Colonic mucosa (tissue), 4 donors: ENCODE results near the gene EFCAB8. TPM values are rescaled to one million over a fixed set of nuclear protein-coding genes. Genes with fewer than 3 reads are reported as not detected.

Experiments
- DNase-seq: peaks from one replicate; pipeline ENCODE4 v3.0.0-alpha.2; 2020
- H3K27ac ChIP-seq: fragments of 200-600 bp; one replicate; pipeline ENCODE4 v1.8.0; 2021
- H3K27me3 ChIP-seq: fragments of 200-600 bp; one replicate; pipeline ENCODE4 v1.8.0; 2021
- H3K36me3 ChIP-seq: fragments of 200-600 bp; one replicate; pipeline ENCODE4 v1.8.0; 2021
- H3K4me1 ChIP-seq: fragments of 200-600 bp; one replicate; pipeline ENCODE4 v1.8.0; 2021; ENCODE audit warnings: mild to moderate bottlenecking
- H3K4me3 ChIP-seq: fragments of 200-600 bp; one replicate; pipeline ENCODE4 v1.8.0; 2021
- H3K9ac ChIP-seq, 2 donors: one replicate each; pipeline ENCODE4 v1.7.0; 2013; ENCODE audit warnings: control low read depth in 2 of 2, low read depth in 2 of 2, low read length in 2 of 2
- H3K9me3 ChIP-seq: fragments of 200-600 bp; one replicate; pipeline ENCODE4 v1.8.0; 2021
- CTCF ChIP-seq: fragments of 200-600 bp; IDR thresholded peaks from one replicate; pipeline ENCODE4 v1.8.0; 2022; ENCODE audit warnings: antibody characterized with exemption, mild to moderate bottlenecking
- intact Hi-C: fragments of 100-400 bp; cut with DNase I; formaldehyde crosslinking; loops from one replicate; pipeline ENCODE4 v1.14.1; 2022
- total RNA-seq, 2 donors: library from RNA; stranded (reverse); fragmentation: NEBNext Ultra II Directional in 1 of 2; extraction: Animal tissue kit (Norgen Biotek cat#: 25700) in 1 of 2; gene quantifications; one replicate each; pipeline ENCODE4 v1.2.1, GENCODE V29; 2021
- donor health status: healthy.
- donor health status: DM: no; HTN: no; CAD: no.
- donor health status: DM: no; HTN: no; CAD: no.

EFCAB8 gene
- total RNA-seq, 2 donors from 2014 or later = 0.11 to 0.72 TPM

GRCh38 chr20:32906871-32907495, 48.3 kb downstream of the EFCAB8 start:
- H3K9me3 ChIP-seq = no peaks in the 10 kb centered on the region
- no peak overlapping the region for H3K4me3 ChIP-seq
- DNase-seq = no peak
- intact Hi-C loops = loop anchor here (10.0 kb wide), 1 partner anchor 188 kb away; no protein-coding TSS in a partner anchor
- H3K27ac ChIP-seq = no peak overlapping the region
- no peak overlapping the region for H3K9ac ChIP-seq
- no peak for TF ChIP-seq CTCF
- H3K36me3 ChIP-seq = no peaks in the 10 kb centered on the region
- no peaks in the 10 kb centered on the region for H3K4me1 ChIP-seq
- no peaks in the 10 kb centered on the region for H3K27me3 ChIP-seq

- H3K27me3 ChIP-seq = no peaks in the 10 kb centered on the region
- DNase-seq = no peak
These were observed 49.2 kb downstream of the EFCAB8 start for GRCh38 chr20:32907886-32908285.

GRCh38 chr20:32908334-32909292, 49.9 kb downstream of the EFCAB8 start:
- H3K36me3 ChIP-seq = no peaks in the 10 kb centered on the region
- no peak overlapping the region for H3K4me3 ChIP-seq
- no peaks in the 10 kb centered on the region for H3K4me1 ChIP-seq
- no peak for TF ChIP-seq CTCF
- no peak overlapping the region for H3K27ac ChIP-seq
- intact Hi-C loops = loop anchor here (10.0 kb wide), 1 partner anchor 186 kb away; no protein-coding TSS in a partner anchor
- H3K9me3 ChIP-seq = no peaks in the 10 kb centered on the region
- no peak for DNase-seq
- H3K9ac ChIP-seq = no peak overlapping the region
- no peaks in the 10 kb centered on the region for H3K27me3 ChIP-seq

More at GRCh38 chr20:32907886-32908285, 49.2 kb downstream of the EFCAB8 start:
- Histone ChIP-seq H3K36me3 (no peaks in the 10 kb centered on the region), H3K4me1 (no peaks in the 10 kb centered on the region), H3K27ac (no peak overlapping the region), H3K4me3 (no peak overlapping the region), H3K9ac (no peak overlapping the region), H3K9me3 (no peaks in the 10 kb centered on the region)
- intact Hi-C loops = loop anchor here (10.0 kb wide), 1 partner anchor 187 kb away; no protein-coding TSS in a partner anchor
- no peak for TF ChIP-seq CTCF

DNA sequence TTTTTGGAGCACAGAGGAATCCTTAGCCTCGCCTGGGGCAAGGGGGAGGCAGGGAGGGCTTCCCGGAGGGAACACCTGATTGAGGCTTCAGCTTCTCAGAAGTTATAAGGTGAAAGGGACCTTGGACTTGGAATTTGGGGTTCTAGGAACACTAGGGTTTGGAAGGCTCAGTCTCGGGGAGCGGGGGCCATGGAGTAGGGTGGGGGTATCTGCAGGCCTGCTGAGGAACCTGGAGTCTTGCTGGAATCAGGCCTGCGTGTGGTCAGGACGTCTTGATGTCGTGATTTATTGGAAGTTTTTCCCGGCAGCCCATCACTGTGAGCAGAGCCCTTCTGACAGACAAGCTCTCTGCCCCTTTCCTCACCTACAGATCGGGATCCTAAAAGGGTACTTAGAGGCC, 50.7 kb downstream of the EFCAB8 start:
- no peaks in the 10 kb centered on the region for H3K36me3 ChIP-seq
- no peaks in the 10 kb centered on the region for H3K4me1 ChIP-seq
- H3K4me3 ChIP-seq = no peak overlapping the region
- no peak overlapping the region for H3K9ac ChIP-seq
- no peak for DNase-seq
- H3K9me3 ChIP-seq = no peaks in the 10 kb centered on the region
- intact Hi-C loops = loop anchor here (10.0 kb wide), 1 partner anchor 185 kb away; no protein-coding TSS in a partner anchor
- no peak overlapping the region for H3K27ac ChIP-seq
- H3K27me3 ChIP-seq = no peaks in the 10 kb centered on the region
- no peak for TF ChIP-seq CTCF

GRCh38 chr20:32909896-32910571, 51.3 kb downstream of the EFCAB8 start:
- TF ChIP-seq CTCF = no peak
- H3K27me3 ChIP-seq = no peaks in the 10 kb centered on the region
- intact Hi-C loops = loop anchor here (10.0 kb wide), 1 partner anchor 185 kb away; no protein-coding TSS in a partner anchor
- no peaks in the 10 kb centered on the region for H3K4me1 ChIP-seq
- no peak overlapping the region for H3K27ac ChIP-seq
- no peaks in the 10 kb centered on the region for H3K9me3 ChIP-seq
- H3K36me3 ChIP-seq = no peaks in the 10 kb centered on the region
- H3K9ac ChIP-seq = no peak overlapping the region
- no peak overlapping the region for H3K4me3 ChIP-seq
- no peak for DNase-seq
